Measurements from ENCODE around the gene MIB2.

The MIB2 gene

DNA sequence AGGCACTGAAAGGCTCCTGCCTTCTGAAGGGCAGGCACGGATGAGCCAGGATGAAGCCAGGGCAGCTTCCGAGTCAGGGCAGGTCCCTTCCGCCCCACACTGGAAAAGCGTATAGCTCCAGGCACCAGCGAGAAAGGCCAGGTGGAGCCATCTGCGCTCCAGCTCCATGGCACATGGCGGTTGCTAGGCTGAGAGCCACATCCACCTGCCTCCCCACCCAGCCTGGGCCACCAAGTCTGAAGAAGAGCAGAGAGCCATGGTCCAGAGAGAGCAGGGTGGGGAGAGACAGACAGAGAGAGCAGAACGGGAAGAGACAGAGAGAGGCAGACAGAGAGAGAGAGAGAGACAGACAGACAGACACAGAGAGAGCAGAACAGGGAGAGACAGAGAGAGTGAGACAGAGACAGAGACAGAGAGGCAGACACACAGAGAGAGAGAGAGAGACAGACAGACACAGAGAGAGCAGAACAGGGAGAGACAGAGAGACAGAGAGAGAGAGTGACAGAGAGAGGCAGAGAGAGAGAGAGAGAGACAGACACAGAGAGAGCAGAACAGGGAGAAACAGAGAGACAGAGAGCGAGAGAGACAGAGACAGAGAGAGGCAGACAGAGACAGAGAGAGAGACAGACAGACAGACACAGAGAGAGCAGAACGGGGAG is 20.6 kb upstream of the MIB2 start:
- TF ChIP-seq, protein P1, sequence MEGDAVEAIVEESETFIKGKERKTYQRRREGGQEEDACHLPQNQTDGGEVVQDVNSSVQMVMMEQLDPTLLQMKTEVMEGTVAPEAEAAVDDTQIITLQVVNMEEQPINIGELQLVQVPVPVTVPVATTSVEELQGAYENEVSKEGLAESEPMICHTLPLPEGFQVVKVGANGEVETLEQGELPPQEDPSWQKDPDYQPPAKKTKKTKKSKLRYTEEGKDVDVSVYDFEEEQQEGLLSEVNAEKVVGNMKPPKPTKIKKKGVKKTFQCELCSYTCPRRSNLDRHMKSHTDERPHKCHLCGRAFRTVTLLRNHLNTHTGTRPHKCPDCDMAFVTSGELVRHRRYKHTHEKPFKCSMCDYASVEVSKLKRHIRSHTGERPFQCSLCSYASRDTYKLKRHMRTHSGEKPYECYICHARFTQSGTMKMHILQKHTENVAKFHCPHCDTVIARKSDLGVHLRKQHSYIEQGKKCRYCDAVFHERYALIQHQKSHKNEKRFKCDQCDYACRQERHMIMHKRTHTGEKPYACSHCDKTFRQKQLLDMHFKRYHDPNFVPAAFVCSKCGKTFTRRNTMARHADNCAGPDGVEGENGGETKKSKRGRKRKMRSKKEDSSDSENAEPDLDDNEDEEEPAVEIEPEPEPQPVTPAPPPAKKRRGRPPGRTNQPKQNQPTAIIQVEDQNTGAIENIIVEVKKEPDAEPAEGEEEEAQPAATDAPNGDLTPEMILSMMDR (IDR thresholded peaks at IDR 0.05): no peak

DNA sequence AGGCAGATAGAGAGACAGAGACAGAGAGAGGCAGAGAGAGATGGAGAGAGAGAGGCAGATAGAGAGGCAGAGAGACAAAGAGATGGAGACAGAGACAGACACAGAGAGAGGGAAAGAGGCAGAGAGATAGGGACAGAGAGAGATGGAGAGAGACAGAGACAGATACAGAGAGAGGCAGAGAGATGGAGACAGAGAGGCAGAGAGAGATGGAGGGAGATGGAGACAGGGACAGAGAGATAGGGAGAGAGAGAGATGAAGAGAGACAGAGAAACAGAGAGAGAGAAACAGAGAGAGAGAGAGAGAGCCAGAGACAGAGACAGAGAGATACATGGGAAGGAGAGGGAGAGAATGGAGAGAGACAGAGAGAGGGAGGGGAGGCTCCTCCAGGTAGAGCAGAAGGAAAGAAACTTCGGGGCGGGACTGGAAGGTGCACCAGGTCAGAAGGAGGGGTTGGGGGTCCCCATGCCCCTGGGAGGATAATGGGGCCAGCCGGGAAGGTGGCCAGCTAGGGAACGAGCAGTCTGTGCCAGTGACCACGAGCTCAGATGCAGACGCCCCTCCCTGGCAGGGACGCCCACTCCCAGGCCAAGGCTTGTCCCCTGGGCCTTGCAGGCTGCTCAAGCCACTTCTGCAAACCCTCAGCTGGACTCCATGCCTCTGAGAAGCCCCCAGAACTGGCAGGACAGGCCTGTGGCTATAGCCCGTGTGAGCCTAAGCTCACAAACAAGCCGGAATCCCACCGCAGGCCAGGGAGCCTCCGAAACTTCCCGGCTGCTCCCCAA is 18.6 kb upstream of the MIB2 start:
- TF ChIP-seq, protein P1 (IDR thresholded peaks at IDR 0.05): no peak

DNA sequence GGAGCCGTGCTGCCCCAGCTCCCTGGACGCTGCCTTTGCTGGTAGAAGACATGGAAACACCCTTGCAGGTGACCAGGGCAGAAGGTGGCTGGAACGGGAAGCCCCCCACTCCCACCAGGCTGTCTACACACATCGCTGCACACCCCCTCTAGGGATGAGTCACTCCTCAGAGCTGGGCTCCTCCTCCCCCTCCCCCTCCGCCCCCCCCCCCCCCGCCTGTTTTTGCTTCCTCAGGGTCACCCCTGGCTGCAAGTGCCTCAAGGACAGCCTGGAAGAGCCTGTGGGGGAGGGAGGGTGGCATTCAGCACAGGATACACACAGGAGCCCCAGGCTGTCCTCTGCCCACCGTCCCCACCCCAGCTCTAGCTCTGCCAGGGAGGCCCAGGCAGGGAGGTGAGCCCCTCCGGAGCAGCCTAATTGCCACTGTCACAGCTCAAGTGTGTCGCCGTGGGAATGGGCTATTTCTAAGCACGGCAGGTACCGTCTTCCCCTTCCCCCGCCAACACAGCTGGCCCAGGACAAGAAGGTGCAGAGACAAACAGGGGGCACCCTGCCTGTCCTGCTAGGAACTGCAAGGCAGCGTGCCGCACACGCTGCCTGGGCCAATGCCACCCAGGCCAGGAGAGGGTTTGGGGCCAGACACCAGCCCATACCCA is 17.9 kb upstream of the MIB2 start:
- TF ChIP-seq, protein P1 (IDR thresholded peaks at IDR 0.05): no peak; the same call in 1 of the 2 replicates

DNA sequence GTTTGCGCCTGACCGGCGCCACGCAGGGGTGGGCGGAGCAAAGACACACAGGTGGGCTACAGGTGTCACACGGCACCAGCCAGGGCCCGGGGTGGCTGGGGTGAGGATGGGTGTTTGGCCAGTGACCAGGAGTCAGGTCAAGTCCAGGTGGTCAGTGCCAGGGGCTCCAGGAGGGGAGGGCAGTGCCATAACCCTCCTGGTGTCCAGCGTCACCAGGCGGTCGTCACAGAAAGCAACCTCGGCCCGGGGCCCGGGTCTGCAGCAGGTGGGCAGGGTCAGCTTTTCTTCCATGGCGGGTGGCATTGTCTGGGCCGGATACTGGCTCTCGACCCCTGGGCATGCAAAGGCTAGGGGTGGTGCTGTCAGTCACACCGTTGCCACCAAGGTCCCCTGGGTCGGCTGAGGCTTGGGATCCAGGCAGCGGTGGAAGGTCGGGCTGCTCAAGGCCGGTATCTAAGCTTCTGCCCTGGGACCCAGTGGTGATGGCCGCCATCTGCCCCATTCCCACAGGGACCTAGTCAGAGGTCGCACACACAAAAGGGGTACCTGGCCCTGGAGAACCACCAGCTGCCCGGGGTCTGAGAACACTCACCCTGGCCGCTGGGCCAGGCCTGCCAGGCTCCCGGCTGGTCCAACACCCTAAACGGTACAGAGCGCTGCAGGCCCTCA is 17.1 kb upstream of the MIB2 start:
- TF ChIP-seq, protein P1 (IDR thresholded peaks at IDR 0.05): no peak

DNA sequence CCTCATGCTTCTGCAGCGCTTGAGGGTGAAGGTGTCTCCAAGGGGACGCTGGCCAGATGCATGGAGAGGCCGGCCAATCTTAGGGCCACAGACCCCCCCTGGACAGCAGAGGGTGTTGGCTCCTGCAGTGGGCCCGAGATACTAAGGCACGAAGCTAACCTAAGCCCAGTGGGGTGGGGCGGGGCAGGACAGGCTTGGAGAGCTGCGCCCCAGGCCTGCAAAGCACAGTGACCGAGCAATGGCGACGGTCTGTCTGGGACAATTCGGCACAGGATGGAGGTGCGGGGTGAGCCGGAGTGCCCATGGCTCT is 16.6 kb upstream of the MIB2 start:
- TF ChIP-seq, protein P1 (IDR thresholded peaks at IDR 0.05): no peak

DNA sequence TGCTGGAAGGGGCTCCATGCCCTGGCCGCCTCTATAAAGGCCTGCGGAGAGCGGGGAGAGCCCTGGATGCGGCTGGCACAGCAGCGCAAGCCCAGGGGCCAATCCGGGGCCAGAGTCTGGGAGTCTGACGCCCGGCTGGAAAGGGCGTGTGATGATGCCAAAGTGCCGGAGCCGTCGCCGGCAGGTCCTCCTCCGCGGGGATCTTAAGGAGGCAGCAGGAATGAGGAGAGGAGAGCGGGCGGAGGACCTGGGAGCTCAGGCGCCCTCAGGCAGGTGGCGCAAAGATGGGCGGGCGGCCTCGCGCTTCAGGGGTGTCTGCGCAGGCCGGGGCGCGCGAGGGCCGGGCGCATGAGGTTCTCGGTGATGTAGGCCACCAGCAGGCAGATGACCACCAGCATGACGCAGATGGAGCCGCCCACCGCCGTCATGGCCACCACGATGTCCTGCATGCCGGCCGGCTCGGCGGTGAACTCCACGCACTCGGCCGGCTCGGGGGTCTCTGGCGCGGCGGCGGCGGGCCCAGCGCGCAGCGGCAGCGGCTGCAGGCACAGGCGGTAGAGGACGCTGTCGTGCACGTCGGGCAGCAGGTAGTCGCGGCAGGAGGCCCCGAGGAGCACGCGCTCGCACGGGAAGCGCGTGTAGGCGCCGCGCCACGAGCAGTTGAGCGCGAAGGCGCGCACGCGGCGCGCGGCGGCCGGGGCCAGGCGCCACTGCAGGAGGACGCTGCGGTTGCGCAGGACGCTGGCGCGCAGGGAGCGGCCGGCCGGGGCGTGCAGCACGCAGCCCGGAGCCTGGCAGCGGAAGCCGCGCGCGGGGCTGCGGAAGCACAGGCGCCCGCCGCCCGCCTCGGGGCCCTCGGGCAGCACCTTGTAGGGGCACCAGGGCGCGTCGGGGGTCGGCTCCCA is 16.0 kb upstream of the MIB2 start:
- TF ChIP-seq, protein P1 (IDR thresholded peaks at IDR 0.05): peak; percentile 21; the same call in 1 of the 2 replicates

All from LNCAP (cell line).